Activated B cell treated with CpG ODN at 0.5 μM for 24 hours (primary cell): ENCODE measurements around the gene WDFY4. TPM values are rescaled to one million over a fixed set of nuclear protein-coding genes. Genes with fewer than 3 reads are reported as not detected.

Source experiments
- ATAC-seq: fragments of 200-7000 bp; cut with Tn5 transposase; one replicate; pipeline ENCODE4 v1.10.0; 2021; ENCODE audit warnings: low read depth, mild to moderate bottlenecking, moderate library complexity
- CTCF ChIA-PET: fragments of 350-600 bp; sonication (Branson Sonifier 250); formaldehyde crosslinking; loops from one replicate; lab custom pipeline; 2021; ENCODE audit warnings: antibody characterized with exemption; lab: Charles Lee
- POLR2A ChIA-PET: fragments of 350-600 bp; sonication (Branson Sonifier 250); formaldehyde crosslinking; loops from one replicate; lab custom pipeline; 2021; ENCODE audit warnings: antibody characterized with exemption; lab: Charles Lee
- DNase-seq: peaks from one replicate; pipeline ENCODE4 v3.0.0; 2022
- H3K27ac Mint-ChIP-seq: one replicate; pipeline ENCODE4 v1.8.0; 2020; ENCODE audit warnings: mixed read lengths
- H3K27me3 Mint-ChIP-seq: one replicate; pipeline ENCODE4 v1.8.0; 2021; ENCODE audit warnings: mixed read lengths
- H3K36me3 Mint-ChIP-seq: one replicate; pipeline ENCODE4 v1.8.0; 2021; ENCODE audit warnings: low read depth, mixed read lengths
- H3K4me1 Mint-ChIP-seq: one replicate; pipeline ENCODE4 v1.8.0; 2021; ENCODE audit warnings: mixed read lengths
- H3K4me3 Mint-ChIP-seq: one replicate; pipeline ENCODE4 v1.8.0; 2020; ENCODE audit warnings: mild to moderate bottlenecking, mixed read lengths
- H3K9me3 Mint-ChIP-seq: one replicate; pipeline ENCODE4 v1.8.0; 2020; ENCODE audit warnings: mixed read lengths
- intact Hi-C: fragments of 100-400 bp; cut with micrococcal nuclease; formaldehyde crosslinking; loops from one replicate; pipeline ENCODE4 v1.15.1; 2024
- total RNA-seq: library from RNA; stranded (reverse); gene quantifications from 2 replicates; pipeline ENCODE4 v1.2.3, GENCODE V29; 2022
- TF ChIP-seq, protein P1 (sequence below): fragments of 200-600 bp; IDR thresholded peaks from one replicate; pipeline ENCODE4 v1.8.0; 2022; ENCODE audit warnings: antibody characterized with exemption, mild to moderate bottlenecking

WDFY4 gene
- total RNA-seq, 1 donor from 2014 or later = 488 TPM

DNA sequence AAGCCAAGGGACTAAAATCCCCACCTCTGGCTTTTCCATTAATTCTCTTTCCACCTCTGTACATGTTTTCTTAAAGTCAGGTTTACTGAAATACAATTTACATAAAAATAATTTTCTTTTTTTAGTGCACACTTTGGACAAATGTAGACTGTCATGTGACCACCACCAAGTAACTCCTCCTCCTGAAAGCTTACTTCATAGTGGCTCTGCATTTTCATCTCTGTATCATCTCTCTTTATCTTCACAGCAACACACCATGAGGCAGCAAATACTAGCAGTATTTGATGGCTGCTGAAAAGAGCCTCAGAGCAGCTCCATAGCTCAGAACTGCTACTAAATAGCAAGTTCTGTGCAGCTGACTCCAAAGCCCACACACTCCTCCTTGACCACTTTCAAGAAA is 17.3 kb downstream of the WDFY4 start:
- DNase-seq (no peak), ATAC-seq (peak; percentile 18)
- H3K9me3 Mint-ChIP-seq = no peaks in the 10 kb centered on the region
- CTCF ChIA-PET = interaction anchor here (1.0 to 10.3 kb wide), 8 partner anchors 9 to 148 kb away, joined by 3 to 228 read pairs (median 6); partner anchors contain the start of gene WDFY4
- H3K4me1 Mint-ChIP-seq = peaks cover 97% of the 10 kb centered on the region
- POLR2A ChIA-PET = interaction anchor here (0.7 to 3.8 kb wide), 9 partner anchors 9 to 68 kb away, joined by 3 to 30 read pairs (median 4); partner anchors contain the start of gene WDFY4
- peak overlapping the region; percentile 80 for H3K27ac Mint-ChIP-seq
- intact Hi-C loops = loop anchor here (1.0 to 5.0 kb wide), 6 partner anchors 13 to 150 kb away; partner anchors contain the start of gene WDFY4
- peaks cover 78% of the 10 kb centered on the region for H3K36me3 Mint-ChIP-seq
- TF ChIP-seq, protein P1, sequence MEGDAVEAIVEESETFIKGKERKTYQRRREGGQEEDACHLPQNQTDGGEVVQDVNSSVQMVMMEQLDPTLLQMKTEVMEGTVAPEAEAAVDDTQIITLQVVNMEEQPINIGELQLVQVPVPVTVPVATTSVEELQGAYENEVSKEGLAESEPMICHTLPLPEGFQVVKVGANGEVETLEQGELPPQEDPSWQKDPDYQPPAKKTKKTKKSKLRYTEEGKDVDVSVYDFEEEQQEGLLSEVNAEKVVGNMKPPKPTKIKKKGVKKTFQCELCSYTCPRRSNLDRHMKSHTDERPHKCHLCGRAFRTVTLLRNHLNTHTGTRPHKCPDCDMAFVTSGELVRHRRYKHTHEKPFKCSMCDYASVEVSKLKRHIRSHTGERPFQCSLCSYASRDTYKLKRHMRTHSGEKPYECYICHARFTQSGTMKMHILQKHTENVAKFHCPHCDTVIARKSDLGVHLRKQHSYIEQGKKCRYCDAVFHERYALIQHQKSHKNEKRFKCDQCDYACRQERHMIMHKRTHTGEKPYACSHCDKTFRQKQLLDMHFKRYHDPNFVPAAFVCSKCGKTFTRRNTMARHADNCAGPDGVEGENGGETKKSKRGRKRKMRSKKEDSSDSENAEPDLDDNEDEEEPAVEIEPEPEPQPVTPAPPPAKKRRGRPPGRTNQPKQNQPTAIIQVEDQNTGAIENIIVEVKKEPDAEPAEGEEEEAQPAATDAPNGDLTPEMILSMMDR = no peak
- H3K4me3 Mint-ChIP-seq = peak overlapping the region; percentile 38
- no peaks in the 10 kb centered on the region for H3K27me3 Mint-ChIP-seq

- Mint-ChIP-seq H3K9me3 (no peaks in the 10 kb centered on the region), H3K4me1 (peaks cover 96% of the 10 kb centered on the region), H3K27ac (no peak overlapping the region), H3K4me3 (no peak overlapping the region), H3K36me3 (peaks cover 68% of the 10 kb centered on the region), H3K27me3 (no peaks in the 10 kb centered on the region)
- DNase-seq (no peak), ATAC-seq (no peak)
- intact Hi-C loops = loop anchor here (5.0 kb wide), 2 partner anchors 99 to 151 kb away; no protein-coding TSS in a partner anchor
- ChIA-PET CTCF (interaction anchor here (10.3 kb wide), 1 partner anchor 45 kb away, joined by 228 read pairs; no protein-coding TSS in a partner anchor), POLR2A (interaction anchor here (0.8 to 3.8 kb wide), 3 partner anchors 19 to 46 kb away, joined by 3 to 17 read pairs (median 4); partner anchors contain the start of gene WDFY4)
- TF ChIP-seq, protein P1 = no peak
Observed at GRCh38 chr10:48703531-48704122, 19.0 kb downstream of the WDFY4 start.

DNA sequence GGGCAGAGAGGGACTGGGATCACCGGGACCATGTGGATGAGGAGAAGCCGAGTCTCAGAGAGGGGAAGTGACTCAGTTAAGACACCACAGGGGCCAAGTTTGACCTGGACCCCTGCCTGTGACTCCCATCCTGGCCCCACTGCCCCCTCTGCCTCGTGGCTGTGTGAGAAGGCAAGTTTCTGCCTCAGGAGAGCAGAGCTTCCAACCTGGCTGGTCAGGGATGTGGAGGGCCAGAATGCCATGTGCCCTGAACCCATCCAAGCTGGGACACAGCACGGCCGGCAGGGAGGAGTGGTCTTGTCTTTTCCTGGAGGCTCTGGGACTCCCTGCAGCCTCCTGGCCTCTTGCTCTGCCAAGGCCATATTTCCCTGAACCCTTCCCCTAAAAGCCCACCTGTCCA is 19.5 kb downstream of the WDFY4 start:
- DNase-seq = no peak
- POLR2A ChIA-PET = interaction anchor here (0.8 to 3.8 kb wide), 2 partner anchors 20 to 32 kb away, joined by 3 to 17 read pairs; partner anchors contain the start of gene WDFY4
- Mint-ChIP-seq H3K4me3 (no peak overlapping the region), H3K27me3 (no peaks in the 10 kb centered on the region), H3K27ac (peak overlapping the region; percentile 78), H3K9me3 (no peaks in the 10 kb centered on the region), H3K4me1 (peaks cover 94% of the 10 kb centered on the region), H3K36me3 (peaks cover 65% of the 10 kb centered on the region)
- ATAC-seq = no peak
- TF ChIP-seq, protein P1 = no peak
- CTCF ChIA-PET = interaction anchor here (10.3 kb wide), 1 partner anchor 45 kb away, joined by 228 read pairs; no protein-coding TSS in a partner anchor
- intact Hi-C loops = loop anchor here (5.0 kb wide), 2 partner anchors 98 to 152 kb away; no protein-coding TSS in a partner anchor

DNA sequence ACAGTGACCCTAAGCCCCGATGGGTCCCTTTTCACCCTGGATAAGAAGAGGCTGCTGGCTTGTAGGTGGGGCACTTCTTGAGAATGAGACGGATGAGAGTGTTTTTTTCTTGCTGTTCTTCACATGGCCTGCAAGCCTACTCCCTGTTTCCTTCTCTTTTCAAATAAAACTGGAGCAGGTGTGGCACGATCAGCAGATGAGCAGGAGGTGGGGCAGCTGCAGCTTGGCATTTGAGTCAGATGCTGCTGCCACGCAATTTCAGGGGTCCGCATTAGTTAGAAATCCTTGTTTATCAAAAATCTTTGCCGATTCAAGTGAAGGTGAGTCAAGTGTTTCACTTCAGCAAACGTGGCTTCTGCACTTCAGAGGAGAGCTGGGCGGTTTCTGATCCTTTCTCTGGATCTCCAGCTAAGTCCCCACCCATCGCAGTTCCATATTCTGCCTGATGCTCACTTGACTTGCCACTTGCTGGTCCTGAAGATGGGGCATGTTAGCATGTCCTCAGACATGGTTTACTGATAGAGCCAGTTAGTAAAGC is 20.8 kb downstream of the WDFY4 start:
- ATAC-seq (peak; percentile 59), DNase-seq (no peak)
- H3K27me3 Mint-ChIP-seq = no peaks in the 10 kb centered on the region
- H3K36me3 Mint-ChIP-seq = peaks cover 63% of the 10 kb centered on the region
- ChIA-PET CTCF (interaction anchor here (0.8 to 10.3 kb wide), 5 partner anchors 9 to 89 kb away, joined by 3 to 228 read pairs (median 4); no protein-coding TSS in a partner anchor), POLR2A (interaction anchor here (0.7 to 3.8 kb wide), 7 partner anchors 9 to 47 kb away, joined by 3 to 20 read pairs (median 4); partner anchors contain the start of gene WDFY4)
- TF ChIP-seq, protein P1 = no peak
- H3K4me3 Mint-ChIP-seq = peak overlapping the region; percentile 24
- H3K9me3 Mint-ChIP-seq = no peaks in the 10 kb centered on the region
- peak overlapping the region; percentile 78 for H3K27ac Mint-ChIP-seq
- intact Hi-C loops = loop anchor here (5.0 kb wide), 1 partner anchor 37 kb away; no protein-coding TSS in a partner anchor
- peaks cover 89% of the 10 kb centered on the region for H3K4me1 Mint-ChIP-seq
